Measurements from ENCODE around the gene OSTF1. TPM values are rescaled to one million over a fixed set of nuclear protein-coding genes. Genes with fewer than 3 reads are reported as not detected.

The OSTF1 gene
- polyA plus RNA-seq, 4 donors = 26.4 to 30.6 (median 29.3) TPM

DNA sequence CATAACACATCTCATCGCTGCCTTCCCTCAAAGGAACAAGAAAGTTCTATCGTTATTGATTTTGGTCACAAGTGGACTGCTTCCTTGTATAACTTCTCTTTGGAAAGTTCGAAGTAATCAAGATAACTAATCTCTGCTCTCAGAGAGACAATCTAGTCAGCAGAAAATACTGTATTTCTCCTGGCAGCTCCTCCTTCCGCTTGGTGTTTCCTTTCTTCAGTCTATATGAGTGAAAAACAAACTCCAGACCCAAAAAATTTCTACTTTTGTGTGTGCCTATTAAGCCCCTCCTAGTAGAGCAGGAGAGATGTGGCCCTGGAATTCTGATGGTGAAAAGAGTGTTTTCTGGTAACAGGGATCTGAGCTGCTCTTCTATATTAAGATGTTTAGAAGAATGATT, 24.5 kb downstream of the OSTF1 start:
- no peak for DNase-seq (ENCODE audit: low read depth in 4 of 4, low spot score in 3 of 4)

DNA sequence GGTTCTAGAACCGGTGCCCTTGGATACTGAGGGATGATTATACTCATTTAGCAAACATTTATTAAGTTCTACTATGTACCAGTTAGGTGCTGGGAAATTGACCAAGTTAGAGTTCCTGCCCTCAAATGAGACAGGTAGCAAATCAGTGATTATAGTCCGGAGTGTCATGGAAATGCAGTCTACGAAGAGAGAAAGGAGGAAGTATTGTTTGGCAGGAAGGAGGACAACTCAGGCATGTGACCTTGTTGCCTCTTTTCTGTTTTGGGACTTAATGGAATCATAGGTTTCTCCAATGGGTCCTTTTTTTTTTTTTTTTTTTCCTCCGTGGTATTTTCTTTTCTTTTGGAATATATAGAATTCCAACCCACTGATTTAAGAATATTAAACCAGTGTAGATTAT, 28.0 kb downstream of the OSTF1 start:
- no peak for DNase-seq (ENCODE audit: low read depth in 4 of 4, low spot score in 3 of 4)

DNA sequence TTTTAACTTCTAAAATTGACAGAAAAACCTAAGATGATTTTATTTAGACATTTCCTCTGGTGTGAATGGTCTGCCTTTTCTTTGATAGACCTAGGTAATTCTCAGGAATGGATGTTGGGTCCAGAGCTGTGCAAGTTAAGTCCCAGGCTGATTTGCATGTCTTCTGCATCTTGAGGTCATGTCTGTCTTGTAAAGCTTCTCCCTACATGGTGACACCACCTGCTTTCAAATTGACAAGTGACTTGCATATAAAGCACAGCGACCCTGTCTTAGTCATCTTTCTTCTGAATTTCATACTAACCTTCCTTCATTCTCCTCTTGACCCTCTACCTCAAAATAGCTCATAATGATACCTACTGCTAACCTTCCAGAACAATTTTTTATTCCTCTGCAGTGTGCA, 29.2 kb downstream of the OSTF1 start:
- DNase-seq (ENCODE audit: low read depth in 4 of 4, low spot score in 3 of 4) = no peak

DNA sequence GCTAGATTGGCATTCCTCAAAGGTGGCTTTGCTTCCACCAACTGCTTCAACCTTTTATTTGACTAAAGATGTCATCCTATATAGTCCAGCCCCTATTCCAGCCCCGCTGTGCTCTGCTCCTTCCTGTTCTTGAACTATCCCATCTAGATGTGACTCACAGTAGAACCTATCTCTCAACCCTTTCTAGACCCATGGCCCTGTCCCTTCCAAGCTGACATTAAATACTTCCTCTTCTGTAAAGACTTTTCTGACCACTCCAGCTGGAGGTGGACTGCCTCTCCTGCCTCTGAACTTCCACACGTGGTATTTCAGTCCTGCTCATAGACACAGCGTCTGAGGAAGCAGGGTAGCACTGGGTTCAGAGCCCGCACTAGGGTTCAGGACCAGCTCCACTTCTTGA, 32.4 kb downstream of the OSTF1 start:
- DNase-seq (ENCODE audit: low read depth in 4 of 4, low spot score in 3 of 4) = no peak

DNA sequence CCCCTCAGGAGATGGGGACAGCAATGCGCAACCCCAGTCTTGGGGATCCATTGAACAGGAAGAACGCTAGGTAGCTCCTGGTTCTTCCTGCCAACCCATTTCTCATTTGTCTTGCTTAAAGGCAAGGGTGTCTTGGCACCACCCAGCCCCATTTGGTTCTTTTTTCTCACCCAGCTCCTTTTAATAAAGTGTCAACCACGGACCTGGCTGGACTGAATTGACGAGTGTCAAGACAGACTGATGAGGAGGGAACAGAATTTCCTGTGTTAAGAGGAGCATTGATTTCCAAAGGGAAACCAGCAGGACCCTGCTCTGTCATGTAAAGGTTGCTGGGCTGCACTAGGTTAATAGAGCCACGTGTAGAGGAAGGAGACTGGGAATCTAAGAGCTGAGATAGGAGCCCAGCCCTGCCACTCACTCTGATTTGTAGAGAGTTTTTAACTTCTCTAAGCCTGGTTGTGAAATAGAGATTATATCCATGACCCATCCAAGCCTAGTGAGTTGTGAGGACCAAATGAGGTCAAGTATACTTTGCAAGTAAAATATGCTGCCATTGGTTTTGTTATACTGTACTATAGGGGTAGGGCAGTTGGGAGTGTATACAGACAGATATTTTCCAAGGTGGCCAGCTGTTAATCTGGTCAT, 33.7 kb downstream of the OSTF1 start:
- no peak for DNase-seq (ENCODE audit: low read depth in 4 of 4, low spot score in 3 of 4)

DNA sequence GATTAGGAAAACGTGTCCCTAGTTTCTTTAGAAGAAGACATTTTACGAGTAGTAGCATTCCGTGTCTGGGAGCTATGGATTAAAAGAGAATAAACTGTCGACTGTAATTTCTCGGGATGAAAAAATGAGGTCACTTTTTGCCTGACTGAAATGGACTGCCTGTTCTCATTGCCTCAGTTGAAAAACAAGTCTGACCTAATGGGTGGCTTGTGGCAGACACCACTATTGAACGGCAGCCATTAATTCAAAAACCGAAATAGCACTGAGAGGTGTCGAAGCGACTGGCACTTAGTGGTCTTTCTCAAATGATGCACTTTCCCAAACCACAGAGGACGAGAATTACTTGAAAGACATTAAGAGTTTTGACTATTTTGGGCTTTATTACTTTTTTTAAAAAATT, 35.4 kb downstream of the OSTF1 start:
- no peak for DNase-seq (ENCODE audit: low read depth in 4 of 4, low spot score in 3 of 4)

DNA sequence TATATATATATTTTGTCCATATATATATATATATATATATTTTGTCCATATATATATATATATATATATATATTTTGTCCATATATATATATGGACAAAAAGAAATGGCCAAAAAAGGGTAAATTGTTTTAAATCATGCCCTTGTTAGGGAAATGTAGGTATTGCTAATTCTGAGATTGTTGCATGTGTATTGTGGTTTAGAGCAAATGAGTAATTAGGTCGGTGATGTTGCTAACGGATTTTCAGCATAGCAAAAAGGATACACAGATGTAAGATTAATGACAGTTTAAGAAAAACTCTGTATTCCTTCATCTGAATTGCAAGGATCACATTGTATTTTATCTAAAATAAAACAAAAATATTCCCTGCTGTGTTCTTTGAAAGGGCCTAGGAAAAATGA, 40.2 kb downstream of the OSTF1 start:
- no peak for DNase-seq (ENCODE audit: low read depth in 4 of 4, low spot score in 3 of 4)

DNA sequence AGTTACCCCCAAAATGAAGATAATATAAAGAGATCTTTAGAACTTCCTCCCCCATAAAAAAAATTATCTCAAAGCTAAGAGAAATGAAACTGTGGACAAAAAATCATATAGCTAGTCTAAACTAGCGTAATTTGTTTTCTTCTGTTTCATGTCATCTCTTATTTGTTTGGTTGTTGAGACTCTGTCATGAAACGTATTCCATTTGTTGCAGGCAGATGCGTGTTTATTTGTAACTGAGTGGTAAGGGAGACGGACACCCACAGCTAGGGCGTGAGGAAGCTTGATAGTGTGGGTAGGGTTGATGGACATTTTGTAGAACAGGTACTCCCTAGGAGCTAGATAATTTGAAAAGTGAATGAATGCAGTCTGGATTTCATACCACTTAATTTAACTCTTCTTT, 41.9 kb downstream of the OSTF1 start:
- DNase-seq (ENCODE audit: low read depth in 4 of 4, low spot score in 3 of 4) = no peak

DNA sequence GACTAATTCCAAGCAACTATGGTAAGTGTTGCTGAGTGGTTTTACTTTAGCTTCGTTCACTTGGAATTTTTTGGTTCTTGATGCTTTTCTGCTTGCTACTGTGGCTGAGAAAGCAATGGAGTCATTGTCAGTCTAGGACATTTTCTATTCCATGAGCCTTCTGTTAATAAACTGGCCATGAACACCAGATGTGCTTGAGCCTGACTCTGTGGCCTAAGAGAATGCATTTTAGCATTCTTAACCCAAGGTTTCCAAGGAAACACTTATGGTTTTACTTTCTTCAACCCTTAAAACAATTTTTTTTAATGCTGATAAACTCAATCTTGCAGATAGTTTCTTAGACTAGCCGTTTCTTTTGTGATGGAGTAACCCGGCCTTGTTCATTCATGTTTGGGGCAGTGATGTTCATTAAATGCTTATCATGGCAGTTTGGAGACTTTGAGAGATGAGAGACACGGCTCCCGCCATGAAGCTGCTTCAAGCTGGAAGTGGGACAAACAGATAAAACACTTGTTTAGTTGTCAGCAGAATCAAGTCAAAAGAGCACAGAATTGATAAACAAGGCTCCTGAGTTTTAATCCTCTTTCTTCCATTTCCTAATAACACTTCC, 42.4 kb downstream of the OSTF1 start:
- no peak for DNase-seq (ENCODE audit: low read depth in 4 of 4, low spot score in 3 of 4)

DNA sequence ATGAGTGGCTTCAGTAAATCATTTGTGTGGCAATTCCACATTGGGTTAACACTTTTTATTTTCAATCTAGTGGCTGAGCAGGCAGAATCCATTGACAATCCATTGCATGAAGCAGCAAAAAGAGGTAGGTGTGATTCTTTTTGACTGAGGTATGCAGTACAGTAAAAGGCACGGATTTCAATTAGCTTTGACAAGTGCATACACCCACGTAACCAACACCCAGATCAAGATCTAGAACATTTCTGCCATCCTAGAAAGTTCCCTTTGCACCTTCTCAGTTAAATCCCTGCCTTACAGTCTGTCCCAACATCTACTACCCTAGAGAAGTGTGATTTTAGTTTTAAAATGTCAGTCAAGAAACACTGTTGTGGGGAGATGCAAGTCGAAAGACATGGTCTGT, 43.4 kb downstream of the OSTF1 start:
- no peak for DNase-seq (ENCODE audit: low read depth in 4 of 4, low spot score in 3 of 4)

DNA sequence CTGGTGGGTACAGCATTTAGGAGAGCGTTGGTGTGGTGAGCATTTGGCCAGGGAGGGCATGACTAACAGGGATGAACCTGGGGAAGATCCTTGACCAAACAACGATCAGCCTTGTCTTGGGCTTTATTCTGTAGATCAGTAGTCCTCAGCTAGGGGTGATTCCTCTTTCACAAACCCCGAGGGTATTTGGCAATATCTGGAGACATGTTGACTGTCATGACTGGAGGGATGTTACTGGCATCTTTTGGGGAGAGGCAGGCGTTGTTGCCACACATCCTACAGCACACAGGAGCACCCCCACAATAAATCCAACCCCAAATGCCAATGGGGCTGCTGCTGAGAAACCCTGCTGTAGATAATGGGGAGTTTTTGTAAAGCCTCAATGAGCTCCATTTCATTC, 43.9 kb downstream of the OSTF1 start:
- DNase-seq (ENCODE audit: low read depth in 4 of 4, low spot score in 3 of 4) = no peak

DNA sequence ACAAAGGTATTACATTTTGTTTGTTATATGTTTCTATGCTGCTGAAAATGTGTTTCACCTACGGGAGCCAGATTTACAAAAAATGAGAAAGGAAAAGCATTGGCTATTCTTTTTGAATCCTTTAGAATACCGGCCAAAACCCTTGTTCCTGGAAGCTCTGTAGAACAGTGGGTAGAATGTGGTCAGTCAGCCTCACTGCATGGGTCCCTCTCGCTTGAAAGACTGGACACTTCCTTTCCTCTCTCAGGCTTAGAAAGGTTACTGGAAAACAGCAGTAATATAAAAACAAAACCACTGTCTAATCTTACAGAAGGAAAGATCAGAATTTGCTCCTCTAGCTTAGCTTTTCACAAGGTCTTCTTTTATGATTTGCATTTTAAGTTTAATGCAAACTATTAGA, 45.1 kb downstream of the OSTF1 start:
- DNase-seq (ENCODE audit: low read depth in 4 of 4, low spot score in 3 of 4) = no peak

DNA sequence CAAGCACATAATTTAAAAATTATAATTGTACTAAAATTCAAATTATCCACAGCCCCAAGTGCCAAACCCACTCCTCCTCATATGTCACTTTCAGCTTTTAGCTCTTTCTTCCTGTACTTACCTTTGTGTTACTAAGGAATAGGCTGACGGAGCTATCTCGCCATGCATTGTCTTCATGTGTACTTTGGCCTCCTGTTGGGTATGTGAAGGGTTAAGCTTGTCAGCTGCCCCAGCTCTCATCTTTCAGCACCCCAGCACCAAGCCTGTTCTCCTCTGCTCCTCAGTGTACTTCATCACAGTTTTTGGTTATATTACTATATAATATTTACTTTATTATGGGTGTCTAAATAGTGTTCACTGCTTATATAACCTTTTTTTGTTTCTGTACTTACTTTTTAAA, 46.2 kb downstream of the OSTF1 start:
- no peak for DNase-seq (ENCODE audit: low read depth in 4 of 4, low spot score in 3 of 4)

DNA sequence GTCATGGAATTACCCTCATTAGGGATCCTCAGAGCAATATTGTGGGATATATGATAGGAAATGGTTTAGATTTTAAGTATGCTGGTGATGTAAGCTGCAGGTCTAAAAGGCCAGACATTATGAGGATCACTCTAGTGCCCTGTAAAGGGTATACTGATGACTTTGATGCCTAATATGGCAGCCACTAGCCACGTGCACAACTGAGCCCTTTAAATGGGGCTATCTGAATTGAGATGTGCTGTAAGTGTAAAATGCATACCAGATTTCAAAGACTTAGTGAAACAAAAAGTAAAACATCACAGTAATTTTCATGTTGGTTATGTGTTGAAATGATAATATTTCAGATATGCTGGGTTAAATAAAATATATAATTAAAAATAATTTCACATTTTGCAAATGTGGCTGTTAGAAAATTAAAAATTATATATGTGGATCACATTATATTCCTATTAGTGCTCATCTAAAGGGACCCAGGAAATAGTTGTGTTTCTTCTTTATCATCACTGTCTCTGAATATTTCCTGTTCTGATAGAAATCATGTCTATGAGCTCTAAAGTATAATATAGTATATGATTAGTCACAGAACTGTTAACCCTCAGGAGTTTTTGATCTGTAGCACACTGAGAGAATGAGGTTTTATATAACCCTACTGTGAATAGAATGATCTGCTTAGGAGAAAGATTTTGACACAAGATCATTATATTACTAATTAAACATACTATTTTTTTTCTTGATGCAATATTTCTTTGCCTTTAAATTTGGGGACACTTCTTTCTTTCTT, 50.1 kb downstream of the OSTF1 start:
- no peak for DNase-seq (ENCODE audit: low read depth in 4 of 4, low spot score in 3 of 4)

DNA sequence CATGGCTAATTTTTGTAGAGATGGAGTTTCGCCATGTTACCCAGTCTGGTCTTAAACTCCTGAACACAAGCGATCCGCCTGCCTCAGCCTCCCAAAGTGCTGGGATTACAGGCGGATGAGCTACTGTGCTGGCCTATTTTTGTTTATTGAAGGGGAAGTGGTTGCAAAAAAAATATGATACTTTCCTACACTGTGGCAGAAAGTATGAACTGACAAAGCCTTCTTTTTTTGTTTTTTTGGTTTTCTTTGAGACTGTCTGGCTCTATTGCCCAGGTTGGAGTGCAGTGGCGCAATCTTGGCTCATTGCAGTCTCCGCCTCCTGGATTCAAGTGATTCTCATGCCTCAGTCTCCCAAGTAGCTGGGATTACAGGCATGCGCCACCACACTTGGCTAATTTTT, 50.9 kb downstream of the OSTF1 start:
- DNase-seq (ENCODE audit: low read depth in 4 of 4, low spot score in 3 of 4) = no peak

DNA sequence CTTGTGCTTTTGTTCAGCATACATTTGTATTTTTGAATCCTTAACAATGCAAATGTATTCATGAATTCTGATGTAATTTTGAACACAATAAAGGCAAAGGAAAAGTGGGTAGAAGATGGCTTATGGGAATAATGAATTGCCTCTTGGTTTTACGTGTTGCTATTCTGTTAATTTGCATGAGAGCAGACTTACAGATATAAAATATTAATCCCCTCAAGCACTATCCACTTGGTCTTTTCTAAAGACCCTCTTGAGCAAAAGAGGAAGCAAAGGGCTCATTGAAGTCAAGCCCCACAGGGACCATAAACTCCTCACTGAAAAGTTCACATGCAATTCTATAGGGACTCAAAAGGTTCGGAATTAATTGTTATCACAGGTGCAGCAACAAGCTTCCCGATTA, 51.9 kb downstream of the OSTF1 start:
- no peak for DNase-seq (ENCODE audit: low read depth in 4 of 4, low spot score in 3 of 4)

DNA sequence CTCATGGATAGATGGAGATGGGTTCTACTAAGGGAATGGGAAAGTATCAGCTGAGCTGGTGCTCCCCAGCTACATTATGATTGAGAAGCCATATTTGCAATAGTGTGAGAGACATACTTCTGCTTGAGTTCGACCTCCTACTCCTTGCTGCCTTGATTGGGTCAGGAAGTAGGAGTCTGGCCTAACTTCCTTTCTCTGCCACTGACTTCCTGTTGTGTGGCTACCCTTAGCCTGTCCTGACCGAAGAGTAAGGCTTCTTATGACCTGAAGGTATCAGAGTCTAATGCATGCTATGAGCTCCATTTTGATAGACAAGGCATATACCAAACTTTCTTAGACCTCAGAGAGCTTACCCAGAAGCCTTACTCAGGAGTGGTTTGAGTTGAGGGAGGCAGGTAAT, 53.9 kb downstream of the OSTF1 start:
- no peak for DNase-seq (ENCODE audit: low read depth in 4 of 4, low spot score in 3 of 4)

DNA sequence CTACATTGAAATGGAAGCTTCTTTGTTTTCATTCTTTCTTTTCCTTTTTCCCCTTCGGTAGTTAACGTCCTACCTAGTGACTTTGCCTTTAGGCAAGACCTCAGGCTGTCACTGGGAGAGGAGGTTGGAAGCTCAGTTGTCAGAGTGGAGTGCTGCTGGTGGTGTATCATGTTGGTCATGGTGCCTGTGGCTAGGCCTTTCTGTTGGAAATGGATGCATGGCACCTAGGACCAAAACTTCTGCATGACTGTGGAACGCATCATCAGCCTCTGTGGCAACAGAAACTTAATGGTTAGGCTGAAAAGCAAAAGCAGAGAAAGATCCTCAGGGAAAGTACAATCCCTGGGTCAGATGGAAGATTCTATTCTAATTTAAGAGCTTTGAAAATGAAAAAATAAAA, 57.9 kb downstream of the OSTF1 start:
- no peak for DNase-seq (ENCODE audit: low read depth in 4 of 4, low spot score in 3 of 4)

DNA sequence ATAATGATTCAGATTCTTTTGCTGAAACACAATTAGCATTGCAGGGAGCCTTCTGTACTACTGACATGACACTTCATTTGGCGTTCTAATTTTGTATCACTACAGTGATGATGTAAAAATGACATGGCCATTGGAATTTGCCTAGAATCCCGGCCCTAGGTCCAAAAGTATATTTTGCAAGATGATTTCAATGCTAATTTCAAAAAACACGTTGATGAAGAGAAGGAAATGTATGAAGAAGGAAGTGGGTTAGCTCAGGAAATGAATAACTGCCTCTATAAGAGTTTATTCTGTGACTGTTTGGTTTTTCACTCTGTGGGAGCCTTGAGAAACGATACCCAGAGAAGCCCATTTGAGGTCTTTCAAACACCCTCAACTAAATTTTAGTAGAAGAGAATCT, 59.3 kb downstream of the OSTF1 start:
- no peak for DNase-seq (ENCODE audit: low read depth in 4 of 4, low spot score in 3 of 4)

DNA sequence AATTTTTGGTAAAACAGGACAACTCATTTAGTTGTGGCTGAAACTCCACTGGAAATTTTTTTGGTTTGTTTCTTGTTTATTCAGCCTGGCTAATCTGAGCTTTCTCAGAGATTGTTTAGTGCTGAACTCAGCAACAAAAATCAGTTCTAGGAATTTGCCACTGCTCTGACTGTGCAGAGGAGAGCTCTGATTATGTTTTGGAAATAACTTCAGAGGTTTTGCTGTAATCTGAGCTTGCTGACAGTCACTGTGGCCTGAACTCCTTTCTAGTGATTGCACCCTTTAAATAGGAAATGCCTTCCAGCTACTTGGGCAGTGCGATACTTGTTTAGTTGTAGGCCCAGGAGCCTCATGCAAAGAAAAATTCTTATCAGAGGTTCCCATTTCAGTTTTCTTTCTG, 60.2 kb downstream of the OSTF1 start:
- DNase-seq (ENCODE audit: low read depth in 4 of 4, low spot score in 3 of 4) = peak in 1 of 4 donors; percentile 17

DNA sequence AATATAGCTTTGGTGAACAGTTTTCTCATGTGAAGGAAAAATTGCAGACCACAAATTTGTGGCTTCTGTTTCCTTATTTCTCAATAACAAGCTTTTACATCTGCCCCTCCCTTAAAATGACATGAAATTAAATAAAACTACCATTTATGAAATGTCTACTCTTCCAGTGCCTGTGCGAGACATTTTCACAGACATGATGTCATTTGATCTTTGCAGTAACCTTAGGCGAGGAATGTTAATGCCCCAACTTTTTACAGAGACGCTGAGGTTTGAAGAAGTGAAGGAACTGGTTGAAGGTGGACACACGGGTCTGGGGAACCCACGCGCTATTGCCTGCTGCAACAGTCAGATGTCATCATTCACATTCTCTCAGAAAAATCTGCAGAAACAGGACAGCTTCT, 61.5 kb downstream of the OSTF1 start:
- DNase-seq (ENCODE audit: low read depth in 4 of 4, low spot score in 3 of 4) = no peak

DNA sequence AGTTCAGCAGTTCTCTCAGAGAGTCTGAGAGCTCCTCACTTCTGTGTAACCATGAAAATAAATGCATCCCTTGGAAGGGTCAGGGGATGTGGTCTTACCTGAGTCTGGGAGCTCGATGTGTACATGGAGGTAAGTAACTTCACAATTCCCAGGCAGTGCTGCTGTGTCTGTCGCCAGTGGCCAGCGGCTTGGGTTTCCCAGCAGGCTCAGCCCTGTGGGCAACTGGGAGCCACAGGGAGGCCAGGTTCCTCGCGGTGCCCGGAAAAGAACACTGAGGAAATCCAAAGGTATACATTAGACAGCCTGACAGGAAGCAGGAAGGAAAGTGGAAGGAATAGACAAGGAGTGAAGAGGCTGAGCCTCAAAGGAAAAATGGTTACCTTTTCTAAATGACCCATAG, 62.2 kb downstream of the OSTF1 start:
- no peak for DNase-seq (ENCODE audit: low read depth in 4 of 4, low spot score in 3 of 4)
